Liver (tissue), 9 donors: ENCODE measurements around the gene ZFP92. TPM values are rescaled to one million over a fixed set of nuclear protein-coding genes. Genes with fewer than 3 reads are reported as not detected.

ENCODE experiments used
- DNase-seq: peaks from one replicate; pipeline ENCODE4 v3.0.0-alpha.2; 2017; ENCODE audit warnings: low spot score
- H3K27ac ChIP-seq, 2 donors: one replicate each; pipeline ENCODE4 v1.7.0; 2013; ENCODE audit warnings: inconsistent platforms in 2 of 2, low read length in 2 of 2, control low read depth in 1 of 2, low read depth in 1 of 2, mild to moderate bottlenecking in 1 of 2
- H3K27me3 ChIP-seq, 4 donors: one replicate each; pipeline versions ENCODE4 v1.6.1 to v1.7.0; 2013; ENCODE audit warnings: low read length in 3 of 4, inconsistent platforms in 1 of 4, mild to moderate bottlenecking in 1 of 4, moderate library complexity in 1 of 4; ENCODE audit not compliant: control insufficient read depth in 4 of 4, insufficient read depth in 4 of 4
- H3K36me3 ChIP-seq, 4 donors: one replicate each; pipeline versions ENCODE4 v1.6.1 to v1.7.0; 2013; ENCODE audit warnings: low read length in 3 of 4, mild to moderate bottlenecking in 3 of 4, low read depth in 1 of 4, moderate library complexity in 1 of 4; ENCODE audit not compliant: control insufficient read depth in 4 of 4, insufficient read depth in 3 of 4
- H3K4me1 ChIP-seq, 4 donors: one replicate each; pipeline versions ENCODE4 v1.6.1 to v1.7.0; 2013; ENCODE audit warnings: low read length in 3 of 4, mild to moderate bottlenecking in 3 of 4, moderate library complexity in 1 of 4; ENCODE audit not compliant: control insufficient read depth in 4 of 4, insufficient read depth in 4 of 4
- H3K4me3 ChIP-seq, 3 donors: one replicate each; pipeline versions ENCODE4 v1.6.1 to v1.7.0; 2013; ENCODE audit warnings: low read length in 3 of 3, control low read depth in 1 of 3, low read depth in 1 of 3, mild to moderate bottlenecking in 1 of 3
- H3K9ac ChIP-seq, 2 donors: one replicate each; pipeline ENCODE4 v1.7.0; 2013; ENCODE audit warnings: low read length in 2 of 2, mild to moderate bottlenecking in 2 of 2, moderate library complexity in 2 of 2, control low read depth in 1 of 2, low read depth in 1 of 2
- H3K9me3 ChIP-seq, 4 donors: one replicate each; pipeline versions ENCODE4 v1.6.1 to v1.7.0; 2013; ENCODE audit warnings: low read length in 3 of 4; ENCODE audit not compliant: control insufficient read depth in 4 of 4
- HNF4A ChIP-seq, 2 donors: conservative IDR thresholded peaks; 2 replicates each; pipeline ENCODE4 v1.6.1; 2016; ENCODE audit warnings: antibody characterized with exemption in 2 of 2, mild to moderate bottlenecking in 2 of 2
- HNF4G ChIP-seq: IDR thresholded peaks from 2 replicates; pipeline ENCODE4 v1.6.1; 2016; ENCODE audit warnings: antibody characterized with exemption
- JUND ChIP-seq, 2 donors: IDR thresholded peaks; 2 replicates each; pipeline ENCODE4 v1.6.1; 2016; ENCODE audit warnings: antibody characterized with exemption in 2 of 2
- NR2F2 ChIP-seq: IDR thresholded peaks from 2 replicates; pipeline ENCODE4 v1.6.1; 2016; ENCODE audit warnings: antibody characterized with exemption
- SP1 ChIP-seq: IDR thresholded peaks from 2 replicates; pipeline ENCODE4 v1.6.1; 2018; ENCODE audit warnings: antibody characterized with exemption, mild to moderate bottlenecking
- TAF1 ChIP-seq: conservative IDR thresholded peaks from 2 replicates; pipeline ENCODE4 v1.6.1; 2016; ENCODE audit warnings: antibody characterized with exemption, mild to moderate bottlenecking
- YY1 ChIP-seq: IDR thresholded peaks from 2 replicates; pipeline ENCODE4 v1.6.1; 2016; ENCODE audit warnings: antibody characterized with exemption, mild to moderate bottlenecking
- WGBS: extraction: QIAGEN DNeasy Blood & Tissue Kit; methylation state at CpG from one replicate; pipeline ENCODE4 v1.1.7; 2013; 5-methylcytosine and 5-hydroxymethylcytosine counted together
- polyA plus RNA-seq, 2 donors: library from polyadenylated mRNA; stranded (reverse) in 1 of 2; unstranded in 1 of 2; fragments of 200-250 nt in 1 of 2; fragments of >200 nt in 1 of 2; fragmentation: Nextera tagmentation in 1 of 2; extraction: Ambion mirVana in 1 of 2; gene quantifications; one replicate each; pipeline versions ENCODE4 v1.2.1 to v1.2.3, GENCODE V29; 2013 to 2015
- total RNA-seq, 2 donors: library from RNA; depleted of rRNA; stranded (reverse); fragments of >200 nt; gene quantifications; one replicate each; pipeline ENCODE4 v1.2.3, GENCODE V29; 2014
- TF ChIP-seq, protein P1 (sequence below): IDR thresholded peaks from 2 replicates; pipeline ENCODE4 v1.6.1; 2016; ENCODE audit warnings: antibody characterized with exemption
- TF ChIP-seq, protein P2 (sequence below): IDR thresholded peaks from 2 replicates; pipeline ENCODE4 v1.6.1; 2016; ENCODE audit warnings: antibody characterized with exemption
- TF ChIP-seq, protein P3 (sequence below): IDR thresholded peaks from 2 replicates; pipeline ENCODE4 v1.6.1; 2016; ENCODE audit warnings: antibody characterized with exemption
- donor health status: healthy.
- donor health status: healthy.
- donor health status: healthy.
- donor health status: healthy.
- donor health status: healthy.

ZFP92 gene
- total and polyA plus RNA-seq, 4 donors: 0.24 to 1.3 (median 0.44) TPM

DNA sequence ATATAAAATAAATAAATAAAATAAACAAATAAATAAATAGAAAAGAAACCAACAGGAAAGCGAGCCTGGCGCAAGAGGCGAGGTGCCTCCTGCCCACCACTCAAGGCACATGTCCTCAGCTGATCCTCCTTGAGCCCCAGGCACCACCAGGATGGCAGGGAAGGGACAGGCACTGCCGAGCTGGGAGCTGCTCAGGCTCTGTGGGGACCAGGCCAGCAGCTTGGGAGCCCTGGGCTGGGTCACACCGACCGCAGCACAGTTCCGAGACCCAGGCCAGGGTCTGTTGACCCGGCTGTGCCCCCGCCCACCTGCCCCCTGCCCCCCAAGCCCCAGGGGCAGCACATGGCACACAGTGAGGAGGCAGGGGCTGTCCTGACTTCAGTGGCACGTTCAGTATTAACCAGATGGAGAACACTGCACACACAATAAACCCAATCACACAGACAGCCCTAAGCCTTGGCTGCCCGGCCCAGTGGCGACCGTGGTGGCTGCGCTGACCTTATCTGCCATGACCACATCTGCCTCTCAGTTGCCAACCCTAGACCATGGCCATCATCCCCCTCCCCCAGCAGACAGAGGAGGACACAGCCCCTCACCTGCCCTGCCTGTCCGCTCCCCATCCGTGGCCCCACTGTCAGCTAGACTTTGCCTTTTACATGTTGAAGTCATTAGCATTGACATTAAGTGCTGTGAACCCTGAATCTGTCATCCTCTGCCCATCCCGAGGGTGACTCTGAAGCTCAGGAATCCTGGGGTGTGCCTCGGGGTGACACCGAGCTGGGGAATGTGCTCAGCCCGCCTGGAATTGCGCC, 37.5 kb downstream of the ZFP92 start:
- no peak for DNase-seq
- no peak overlapping the region for H3K9ac ChIP-seq
- 96% methylated on average over 21 of the region's 21 CpGs for WGBS
- H3K9me3 ChIP-seq: no peaks in the 10 kb centered on the region
- H3K4me1 ChIP-seq: no peaks in the 10 kb centered on the region
- peaks cover 0 to 3% (median 0%) of the 10 kb centered on the region in 4 donors for H3K36me3 ChIP-seq
- H3K4me3 ChIP-seq: no peak overlapping the region
- TF ChIP-seq, protein P1, sequence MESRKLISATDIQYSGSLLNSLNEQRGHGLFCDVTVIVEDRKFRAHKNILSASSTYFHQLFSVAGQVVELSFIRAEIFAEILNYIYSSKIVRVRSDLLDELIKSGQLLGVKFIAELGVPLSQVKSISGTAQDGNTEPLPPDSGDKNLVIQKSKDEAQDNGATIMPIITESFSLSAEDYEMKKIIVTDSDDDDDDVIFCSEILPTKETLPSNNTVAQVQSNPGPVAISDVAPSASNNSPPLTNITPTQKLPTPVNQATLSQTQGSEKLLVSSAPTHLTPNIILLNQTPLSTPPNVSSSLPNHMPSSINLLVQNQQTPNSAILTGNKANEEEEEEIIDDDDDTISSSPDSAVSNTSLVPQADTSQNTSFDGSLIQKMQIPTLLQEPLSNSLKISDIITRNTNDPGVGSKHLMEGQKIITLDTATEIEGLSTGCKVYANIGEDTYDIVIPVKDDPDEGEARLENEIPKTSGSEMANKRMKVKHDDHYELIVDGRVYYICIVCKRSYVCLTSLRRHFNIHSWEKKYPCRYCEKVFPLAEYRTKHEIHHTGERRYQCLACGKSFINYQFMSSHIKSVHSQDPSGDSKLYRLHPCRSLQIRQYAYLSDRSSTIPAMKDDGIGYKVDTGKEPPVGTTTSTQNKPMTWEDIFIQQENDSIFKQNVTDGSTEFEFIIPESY: no peak
- TF ChIP-seq HNF4G (no peak), HNF4A (conservative IDR thresholded peaks at IDR 0.05) (no peak), JUND (IDR thresholded peaks at IDR 0.05) (no peak), SP1 (no peak), YY1 (no peak), NR2F2 (no peak)
- TF ChIP-seq, protein P2, sequence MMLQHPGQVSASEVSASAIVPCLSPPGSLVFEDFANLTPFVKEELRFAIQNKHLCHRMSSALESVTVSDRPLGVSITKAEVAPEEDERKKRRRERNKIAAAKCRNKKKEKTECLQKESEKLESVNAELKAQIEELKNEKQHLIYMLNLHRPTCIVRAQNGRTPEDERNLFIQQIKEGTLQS: no peak
- TF ChIP-seq, protein P3, sequence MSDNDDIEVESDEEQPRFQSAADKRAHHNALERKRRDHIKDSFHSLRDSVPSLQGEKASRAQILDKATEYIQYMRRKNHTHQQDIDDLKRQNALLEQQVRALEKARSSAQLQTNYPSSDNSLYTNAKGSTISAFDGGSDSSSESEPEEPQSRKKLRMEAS: no peak
- H3K27me3 ChIP-seq: no peaks in the 10 kb centered on the region
- H3K27ac ChIP-seq: no peak overlapping the region

DNA sequence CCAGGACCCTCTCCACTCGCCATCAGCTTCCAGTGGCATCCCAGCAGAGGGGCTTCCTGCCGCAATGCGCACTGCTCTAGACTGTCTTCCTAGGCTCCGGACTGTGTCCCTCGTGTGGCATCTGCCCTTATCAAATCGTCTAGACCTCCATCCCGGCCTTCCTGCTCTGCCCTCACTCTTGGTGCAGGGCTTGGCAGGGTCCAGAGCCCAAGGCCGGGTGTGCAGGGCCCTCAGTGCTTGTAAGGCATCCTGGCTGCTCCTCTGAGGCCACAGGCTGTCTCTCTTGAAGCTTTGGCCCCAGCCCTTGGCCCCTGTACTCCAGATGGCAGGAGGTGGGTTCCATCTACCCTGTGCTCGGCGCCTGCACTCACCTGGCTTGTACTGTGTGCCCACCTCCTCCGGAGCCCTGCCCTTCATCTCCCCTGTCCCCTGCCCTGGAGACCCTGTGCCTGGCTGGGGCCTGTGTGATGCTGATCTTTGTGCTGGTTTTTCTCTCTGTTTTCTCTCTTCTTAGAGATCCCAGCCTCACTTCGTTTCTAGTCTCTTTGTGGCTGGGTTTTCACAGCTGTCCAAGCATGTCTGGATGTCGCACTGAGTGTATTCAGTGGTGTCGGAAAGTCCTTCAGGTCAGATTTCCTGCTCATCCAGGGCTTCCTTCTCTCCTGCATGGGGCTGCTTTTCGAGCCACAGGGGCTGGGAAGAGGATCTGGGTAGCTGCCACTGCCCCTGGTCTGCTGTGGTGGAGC, 38.3 kb downstream of the ZFP92 start:
- no peaks in the 10 kb centered on the region for H3K27me3 ChIP-seq
- WGBS: 98% methylated on average over 15 of the region's 15 CpGs
- H3K27ac ChIP-seq: no peak overlapping the region
- TF ChIP-seq NR2F2 (no peak), TAF1 (no peak), SP1 (no peak), YY1 (no peak), HNF4A (conservative IDR thresholded peaks at IDR 0.05) (no peak)
- TF ChIP-seq, protein P1: no peak
- H3K9ac ChIP-seq: no peak overlapping the region
- no peak for DNase-seq
- H3K36me3 ChIP-seq: peaks cover 0 to 3% (median 0%) of the 10 kb centered on the region in 4 donors
- H3K4me3 ChIP-seq: no peak overlapping the region
- H3K4me1 ChIP-seq: no peaks in the 10 kb centered on the region
- H3K9me3 ChIP-seq: no peaks in the 10 kb centered on the region
